Measurements from ENCODE around the gene SKI. TPM values are rescaled to one million over a fixed set of nuclear protein-coding genes. Genes with fewer than 3 reads are reported as not detected.

The SKI gene
- total RNA-seq, 1 donor from 2014 or later, result 66.2 TPM

DNA sequence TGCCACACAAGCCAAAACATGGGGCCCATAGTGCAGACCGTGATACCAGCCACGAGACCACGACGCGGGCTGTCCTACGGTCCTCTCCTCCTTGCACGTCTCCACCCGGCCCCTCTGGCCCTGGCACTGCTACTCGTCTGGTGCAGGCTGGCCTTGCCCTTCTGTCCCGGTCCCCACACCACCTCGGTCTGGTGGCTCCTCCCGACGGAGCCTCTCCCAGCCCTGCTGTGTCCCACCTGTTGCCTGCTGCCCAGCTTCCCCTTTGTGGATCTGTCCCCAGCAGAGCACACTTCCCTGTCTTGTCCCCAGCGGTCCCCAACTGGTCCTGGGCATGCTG lies 112.8 kb downstream of the SKI start:
- Histone ChIP-seq H3K27ac (ENCODE audit: low read depth, low read length) (no peak overlapping the region), H3K4me1 (ENCODE audit: insufficient read depth, low read length) (no peaks in the 10 kb centered on the region), H3K9me3 (ENCODE audit: insufficient read depth, low read depth, low read length) (no peaks in the 10 kb centered on the region), H3K4me3 (ENCODE audit: insufficient read depth, low read depth, low read length) (no peak overlapping the region), H3K4me2 (ENCODE audit: low read length) (no peak overlapping the region), H2AFZ (ENCODE audit: low read depth, low read length) (no peak overlapping the region), H3K79me2 (ENCODE audit: insufficient read depth, low read length) (no peaks in the 10 kb centered on the region), H3K36me3 (ENCODE audit: insufficient read depth, low read length) (no peaks in the 10 kb centered on the region), H4K20me1 (ENCODE audit: insufficient read depth, low read length) (no peaks in the 10 kb centered on the region), H3K27me3 (ENCODE audit: insufficient read depth, low read length) (no peaks in the 10 kb centered on the region), H3K9ac (ENCODE audit: low read length) (no peak overlapping the region)
- peaks cover 22% of the 10 kb centered on the region for H3K27me3 Mint-ChIP-seq (ENCODE audit: low read depth, unreplicated experiment)
- TF ChIP-seq, protein P1, sequence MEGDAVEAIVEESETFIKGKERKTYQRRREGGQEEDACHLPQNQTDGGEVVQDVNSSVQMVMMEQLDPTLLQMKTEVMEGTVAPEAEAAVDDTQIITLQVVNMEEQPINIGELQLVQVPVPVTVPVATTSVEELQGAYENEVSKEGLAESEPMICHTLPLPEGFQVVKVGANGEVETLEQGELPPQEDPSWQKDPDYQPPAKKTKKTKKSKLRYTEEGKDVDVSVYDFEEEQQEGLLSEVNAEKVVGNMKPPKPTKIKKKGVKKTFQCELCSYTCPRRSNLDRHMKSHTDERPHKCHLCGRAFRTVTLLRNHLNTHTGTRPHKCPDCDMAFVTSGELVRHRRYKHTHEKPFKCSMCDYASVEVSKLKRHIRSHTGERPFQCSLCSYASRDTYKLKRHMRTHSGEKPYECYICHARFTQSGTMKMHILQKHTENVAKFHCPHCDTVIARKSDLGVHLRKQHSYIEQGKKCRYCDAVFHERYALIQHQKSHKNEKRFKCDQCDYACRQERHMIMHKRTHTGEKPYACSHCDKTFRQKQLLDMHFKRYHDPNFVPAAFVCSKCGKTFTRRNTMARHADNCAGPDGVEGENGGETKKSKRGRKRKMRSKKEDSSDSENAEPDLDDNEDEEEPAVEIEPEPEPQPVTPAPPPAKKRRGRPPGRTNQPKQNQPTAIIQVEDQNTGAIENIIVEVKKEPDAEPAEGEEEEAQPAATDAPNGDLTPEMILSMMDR (IDR thresholded peaks at IDR 0.05; ENCODE audit: insufficient read depth, low read depth, low read length), result no peak
- TF ChIP-seq EZH2 (IDR thresholded peaks at IDR 0.05; ENCODE audit: insufficient read depth, low read length), result no peak
- H3K36me3 Mint-ChIP-seq (ENCODE audit: low read depth, unreplicated experiment), result peaks cover 2% of the 10 kb centered on the region
- FAIRE-seq (no peak), DNase-seq (ENCODE audit: low read depth) (no peak)
- no peaks in the 10 kb centered on the region for H3K4me1 Mint-ChIP-seq (ENCODE audit: low read depth, unreplicated experiment)
- no peak overlapping the region for H3K4me3 Mint-ChIP-seq (ENCODE audit: unreplicated experiment)
- no peaks in the 10 kb centered on the region for H3K9me3 Mint-ChIP-seq (ENCODE audit: unreplicated experiment)
- H3K27ac Mint-ChIP-seq (ENCODE audit: unreplicated experiment), result no peak overlapping the region

DNA sequence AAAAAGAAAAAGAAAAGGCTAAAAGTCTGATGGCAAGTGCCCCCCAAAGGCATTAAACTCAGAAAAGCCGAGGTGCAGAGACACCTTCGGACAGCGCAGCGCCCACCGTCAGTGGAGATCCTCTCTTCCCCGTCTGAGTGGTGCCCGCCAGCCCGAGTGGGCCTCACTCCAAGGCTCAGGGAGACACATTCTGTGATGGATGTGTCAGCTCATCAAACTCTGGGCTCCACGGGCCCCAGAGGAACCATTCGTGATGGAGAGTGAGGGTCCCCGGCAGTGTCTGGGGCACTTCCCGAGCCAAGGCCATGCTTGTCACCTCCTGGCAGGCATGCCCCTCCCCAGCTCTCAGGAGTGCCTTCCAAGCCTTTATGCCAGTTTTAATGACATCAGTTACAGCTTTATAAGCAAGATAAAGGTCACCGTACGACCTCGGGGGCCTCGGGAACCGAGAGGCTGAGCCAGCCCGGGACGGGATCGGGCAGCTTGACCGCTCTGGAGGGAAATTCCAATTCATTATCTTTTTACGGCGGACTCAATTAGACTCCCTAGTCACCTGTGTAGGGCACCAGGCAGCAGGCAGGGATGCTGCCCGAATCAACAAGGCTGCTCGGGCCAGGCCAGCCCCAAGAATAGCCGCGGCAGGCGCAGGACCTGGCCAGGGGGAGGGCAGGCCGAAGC lies 113.7 kb downstream of the SKI start:
- Mint-ChIP-seq H3K4me1 (ENCODE audit: low read depth, unreplicated experiment) (no peaks in the 10 kb centered on the region), H3K27ac (ENCODE audit: unreplicated experiment) (no peak overlapping the region), H3K9me3 (ENCODE audit: unreplicated experiment) (no peaks in the 10 kb centered on the region), H3K36me3 (ENCODE audit: low read depth, unreplicated experiment) (peaks cover 2% of the 10 kb centered on the region), H3K27me3 (ENCODE audit: low read depth, unreplicated experiment) (peaks cover 20% of the 10 kb centered on the region), H3K4me3 (ENCODE audit: unreplicated experiment) (no peak overlapping the region)
- no peak for TF ChIP-seq EZH2 (IDR thresholded peaks at IDR 0.05; ENCODE audit: insufficient read depth, low read length)
- TF ChIP-seq, protein P1 (IDR thresholded peaks at IDR 0.05; ENCODE audit: insufficient read depth, low read depth, low read length), result no peak
- no peak overlapping the region for H3K4me2 ChIP-seq (ENCODE audit: low read length)
- FAIRE-seq, result no peak
- H2AFZ ChIP-seq (ENCODE audit: low read depth, low read length), result no peak overlapping the region
- H3K9me3 ChIP-seq (ENCODE audit: insufficient read depth, low read depth, low read length), result no peaks in the 10 kb centered on the region
- H3K9ac ChIP-seq (ENCODE audit: low read length), result no peak overlapping the region
- no peak overlapping the region for H3K27ac ChIP-seq (ENCODE audit: low read depth, low read length)
- H3K27me3 ChIP-seq (ENCODE audit: insufficient read depth, low read length), result no peaks in the 10 kb centered on the region
- no peaks in the 10 kb centered on the region for H3K79me2 ChIP-seq (ENCODE audit: insufficient read depth, low read length)
- no peaks in the 10 kb centered on the region for H3K4me1 ChIP-seq (ENCODE audit: insufficient read depth, low read length)
- H3K4me3 ChIP-seq (ENCODE audit: insufficient read depth, low read depth, low read length), result no peak overlapping the region
- no peaks in the 10 kb centered on the region for H4K20me1 ChIP-seq (ENCODE audit: insufficient read depth, low read length)
- no peaks in the 10 kb centered on the region for H3K36me3 ChIP-seq (ENCODE audit: insufficient read depth, low read length)
- DNase-seq (ENCODE audit: low read depth), result no peak

- TF ChIP-seq, protein P1 (IDR thresholded peaks at IDR 0.05; ENCODE audit: insufficient read depth, low read depth, low read length), result no peak
- no peak for TF ChIP-seq EZH2 (IDR thresholded peaks at IDR 0.05; ENCODE audit: insufficient read depth, low read length)
- Histone ChIP-seq H3K4me3 (ENCODE audit: insufficient read depth, low read depth, low read length) (no peak overlapping the region), H3K9ac (ENCODE audit: low read length) (no peak overlapping the region), H3K27me3 (ENCODE audit: insufficient read depth, low read length) (no peaks in the 10 kb centered on the region), H3K36me3 (ENCODE audit: insufficient read depth, low read length) (no peaks in the 10 kb centered on the region), H3K79me2 (ENCODE audit: insufficient read depth, low read length) (no peaks in the 10 kb centered on the region), H3K4me2 (ENCODE audit: low read length) (no peak overlapping the region), H3K9me3 (ENCODE audit: insufficient read depth, low read depth, low read length) (no peaks in the 10 kb centered on the region), H3K4me1 (ENCODE audit: insufficient read depth, low read length) (no peaks in the 10 kb centered on the region), H4K20me1 (ENCODE audit: insufficient read depth, low read length) (no peaks in the 10 kb centered on the region), H3K27ac (ENCODE audit: low read depth, low read length) (no peak overlapping the region), H2AFZ (ENCODE audit: low read depth, low read length) (no peak overlapping the region)
- peaks cover 19% of the 10 kb centered on the region for H3K27me3 Mint-ChIP-seq (ENCODE audit: low read depth, unreplicated experiment)
- H3K27ac Mint-ChIP-seq (ENCODE audit: unreplicated experiment), result no peak overlapping the region
- no peaks in the 10 kb centered on the region for H3K4me1 Mint-ChIP-seq (ENCODE audit: low read depth, unreplicated experiment)
- no peaks in the 10 kb centered on the region for H3K9me3 Mint-ChIP-seq (ENCODE audit: unreplicated experiment)
- DNase-seq (ENCODE audit: low read depth) (no peak), FAIRE-seq (no peak)
- H3K36me3 Mint-ChIP-seq (ENCODE audit: low read depth, unreplicated experiment), result peaks cover 2% of the 10 kb centered on the region
- no peak overlapping the region for H3K4me3 Mint-ChIP-seq (ENCODE audit: unreplicated experiment)
Measured at GRCh38 chr1:2342384-2343022, 114.4 kb downstream of the SKI start.

All from astrocyte (in vitro differentiated cells and primary cell).